ENCODE measurements around the gene CARNS1. TPM values are rescaled to one million over a fixed set of nuclear protein-coding genes. Genes with fewer than 3 reads are reported as not detected.

The CARNS1 gene
- total RNA-seq, 4 donors from 2014 or later = 0.21 to 0.94 (median 0.74) TPM

DNA sequence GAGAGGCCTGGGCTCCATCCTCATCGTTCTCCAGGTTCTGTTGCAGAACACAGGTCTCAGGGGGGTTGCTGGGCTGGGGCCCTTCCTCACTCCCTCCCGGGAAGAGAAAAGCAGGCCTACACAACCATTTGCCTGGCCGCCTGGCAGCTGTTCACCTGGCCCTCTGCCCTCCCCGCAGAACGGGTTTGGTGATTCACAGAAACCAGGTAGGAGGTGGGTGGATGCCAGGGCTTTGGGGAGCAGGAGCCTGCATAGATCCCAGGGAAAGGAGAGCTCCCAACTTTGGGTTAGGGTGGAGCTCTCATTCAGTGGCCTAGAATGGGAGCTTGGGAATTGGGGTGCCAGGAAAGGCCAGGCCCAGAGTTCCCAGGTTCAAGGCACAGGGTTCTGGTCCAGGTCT, 52.6 kb downstream of the CARNS1 start:
- H3K36me3 ChIP-seq = no peaks in the 10 kb centered on the region
- WGBS = no CpG with 5 or more reads among the region's 5 CpGs
- peak in 1 of 2 donors; percentile 90 for DNase-seq (ENCODE audit: low spot score in 2 of 2)

DNA sequence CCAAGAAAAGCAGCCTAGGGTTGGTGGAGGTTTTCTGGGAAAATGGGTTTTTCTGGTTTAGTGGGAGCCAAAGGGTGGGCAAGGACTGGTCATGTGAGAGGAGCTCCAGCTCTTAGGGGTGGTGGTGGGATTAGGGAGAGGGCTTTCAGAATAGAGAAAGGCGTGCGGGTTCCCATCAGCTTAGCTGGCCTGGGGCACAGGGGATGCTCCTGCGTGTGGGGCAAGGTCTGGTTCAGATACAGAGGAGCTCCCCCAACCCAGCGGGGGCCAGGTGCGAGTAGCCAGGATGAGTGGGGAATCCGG, 52.9 kb downstream of the CARNS1 start:
- no peak for DNase-seq (ENCODE audit: low spot score in 2 of 2)
- TF ChIP-seq EP300 (IDR thresholded peaks at IDR 0.05) (no peak), POLR2AphosphoS5 (IDR thresholded peaks at IDR 0.05) (no peak), POLR2A (IDR thresholded peaks at IDR 0.05) (no peak)
- TF ChIP-seq, protein P1, sequence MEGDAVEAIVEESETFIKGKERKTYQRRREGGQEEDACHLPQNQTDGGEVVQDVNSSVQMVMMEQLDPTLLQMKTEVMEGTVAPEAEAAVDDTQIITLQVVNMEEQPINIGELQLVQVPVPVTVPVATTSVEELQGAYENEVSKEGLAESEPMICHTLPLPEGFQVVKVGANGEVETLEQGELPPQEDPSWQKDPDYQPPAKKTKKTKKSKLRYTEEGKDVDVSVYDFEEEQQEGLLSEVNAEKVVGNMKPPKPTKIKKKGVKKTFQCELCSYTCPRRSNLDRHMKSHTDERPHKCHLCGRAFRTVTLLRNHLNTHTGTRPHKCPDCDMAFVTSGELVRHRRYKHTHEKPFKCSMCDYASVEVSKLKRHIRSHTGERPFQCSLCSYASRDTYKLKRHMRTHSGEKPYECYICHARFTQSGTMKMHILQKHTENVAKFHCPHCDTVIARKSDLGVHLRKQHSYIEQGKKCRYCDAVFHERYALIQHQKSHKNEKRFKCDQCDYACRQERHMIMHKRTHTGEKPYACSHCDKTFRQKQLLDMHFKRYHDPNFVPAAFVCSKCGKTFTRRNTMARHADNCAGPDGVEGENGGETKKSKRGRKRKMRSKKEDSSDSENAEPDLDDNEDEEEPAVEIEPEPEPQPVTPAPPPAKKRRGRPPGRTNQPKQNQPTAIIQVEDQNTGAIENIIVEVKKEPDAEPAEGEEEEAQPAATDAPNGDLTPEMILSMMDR (IDR thresholded peaks at IDR 0.05) = no peak
- H3K4me3 ChIP-seq = peak overlapping the region; percentile 96
- no peaks in the 10 kb centered on the region for H3K27me3 ChIP-seq
- H3K4me1 ChIP-seq = peaks cover 55% of the 10 kb centered on the region
- H3K27ac ChIP-seq = peak overlapping the region; percentile 96
- H3K36me3 ChIP-seq = no peaks in the 10 kb centered on the region
- 2% methylated on average over 6 of the region's 6 CpGs for WGBS
- no peaks in the 10 kb centered on the region for H3K9me3 ChIP-seq

More for the DNA sequence above, 52.6 kb downstream of the CARNS1 start:
- H3K4me3 ChIP-seq = peak overlapping the region; percentile 96
- peak overlapping the region; percentile 96 for H3K27ac ChIP-seq
- peaks cover 58% of the 10 kb centered on the region for H3K4me1 ChIP-seq
- H3K9me3 ChIP-seq = no peaks in the 10 kb centered on the region
- H3K27me3 ChIP-seq = no peaks in the 10 kb centered on the region
- no peak for TF ChIP-seq POLR2A (IDR thresholded peaks at IDR 0.05)
- peak in 2 of 3 donors; percentile 23 to 27 for TF ChIP-seq POLR2AphosphoS5 (IDR thresholded peaks at IDR 0.05)
- TF ChIP-seq EP300 (IDR thresholded peaks at IDR 0.05) = no peak

DNA sequence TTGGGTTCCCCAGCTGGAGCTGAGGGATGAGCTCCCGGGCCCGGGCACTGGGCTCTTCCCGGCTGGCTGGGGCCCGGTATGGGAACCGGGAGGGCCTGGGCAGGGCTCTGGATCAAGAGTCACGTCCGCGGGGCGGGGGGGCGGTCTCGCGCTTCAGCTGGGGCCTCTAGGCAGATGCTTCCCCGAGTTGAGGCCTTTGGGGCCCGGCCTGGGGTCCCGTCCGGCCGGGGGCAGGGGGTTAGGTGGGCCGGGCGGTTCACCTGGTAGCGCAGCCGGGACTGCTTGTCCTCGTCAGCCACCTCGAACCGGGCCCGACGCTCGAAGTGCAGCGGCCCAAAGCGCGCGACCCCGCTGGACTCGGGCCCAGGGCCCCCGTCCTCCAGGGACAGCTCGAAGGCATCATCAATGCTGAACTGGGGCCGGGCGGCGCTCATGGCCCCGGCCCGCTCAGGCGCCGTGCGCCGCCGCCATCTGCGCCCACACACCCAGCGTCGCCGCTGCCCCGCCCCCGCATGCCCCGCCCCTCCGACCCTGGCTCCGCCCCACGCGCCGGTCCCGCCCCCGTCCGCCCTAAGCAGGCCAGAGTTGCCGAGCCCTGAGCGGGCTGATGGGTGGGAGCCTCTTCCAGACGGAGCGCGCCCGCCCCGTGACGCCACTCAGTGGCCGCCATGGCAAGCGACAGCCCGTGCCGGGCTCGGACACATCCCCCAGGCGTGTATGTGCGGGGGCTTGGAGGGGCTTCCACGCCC, 53.5 kb downstream of the CARNS1 start, which contains the start of gene TMEM134:
Gene TMEM134 (minus strand): TSS at position 493 of the 749 bp plus-strand sequence. CDS start 59 bp downstream, at position 434.
- Histone ChIP-seq H3K36me3 (no peaks in the 10 kb centered on the region), H3K4me1 (peaks cover 49% of the 10 kb centered on the region), H3K27ac (peak within 1 kb of the TSS; percentile 96), H3K27me3 (no peaks in the 10 kb centered on the region), H3K9me3 (no peaks in the 10 kb centered on the region), H3K4me3 (peak within 1 kb of the TSS; percentile 96)
- 2% methylated on average over 40 of the region's 76 CpGs for WGBS
- TF ChIP-seq POLR2AphosphoS5 (IDR thresholded peaks at IDR 0.05) (peak in 2 of 3 donors; percentile 64 to 83), POLR2A (IDR thresholded peaks at IDR 0.05) (peak in 1 of 2 donors; percentile 53), EP300 (IDR thresholded peaks at IDR 0.05) (no peak)
- TF ChIP-seq, protein P1 (IDR thresholded peaks at IDR 0.05) = peak in 1 of 2 donors; percentile 45
- peak; percentile 95 to 96 for DNase-seq (ENCODE audit: low spot score in 2 of 2)

DNA sequence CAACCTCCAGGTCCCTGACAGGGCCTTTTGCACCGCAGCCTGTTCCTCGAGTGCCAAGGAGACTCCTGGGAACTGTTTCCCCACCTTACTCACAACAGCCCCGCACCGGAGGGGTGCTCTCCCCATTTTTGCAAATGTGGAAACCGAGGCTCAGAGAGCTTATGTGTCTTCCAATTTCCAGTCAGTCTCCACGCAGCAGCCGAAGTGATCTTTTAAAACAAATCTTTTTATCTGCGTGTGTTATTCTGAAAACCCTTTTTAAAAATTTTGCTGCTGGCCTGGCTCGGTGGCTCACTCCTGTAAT, 54.0 kb downstream of the CARNS1 start:
- no peaks in the 10 kb centered on the region for H3K9me3 ChIP-seq
- TF ChIP-seq EP300 (IDR thresholded peaks at IDR 0.05) (no peak), POLR2A (IDR thresholded peaks at IDR 0.05) (no peak), POLR2AphosphoS5 (IDR thresholded peaks at IDR 0.05) (no peak)
- TF ChIP-seq, protein P1 (IDR thresholded peaks at IDR 0.05) = no peak
- peak overlapping the region; percentile 96 for H3K27ac ChIP-seq
- H3K27me3 ChIP-seq = no peaks in the 10 kb centered on the region
- whole genome bisulfite sequencing = 7% methylated on average over 9 of the region's 9 CpGs
- no peaks in the 10 kb centered on the region for H3K36me3 ChIP-seq
- no peak for DNase-seq (ENCODE audit: low spot score in 2 of 2)
- peak overlapping the region; percentile 96 for H3K4me3 ChIP-seq
- H3K4me1 ChIP-seq = peaks cover 44% of the 10 kb centered on the region

DNA sequence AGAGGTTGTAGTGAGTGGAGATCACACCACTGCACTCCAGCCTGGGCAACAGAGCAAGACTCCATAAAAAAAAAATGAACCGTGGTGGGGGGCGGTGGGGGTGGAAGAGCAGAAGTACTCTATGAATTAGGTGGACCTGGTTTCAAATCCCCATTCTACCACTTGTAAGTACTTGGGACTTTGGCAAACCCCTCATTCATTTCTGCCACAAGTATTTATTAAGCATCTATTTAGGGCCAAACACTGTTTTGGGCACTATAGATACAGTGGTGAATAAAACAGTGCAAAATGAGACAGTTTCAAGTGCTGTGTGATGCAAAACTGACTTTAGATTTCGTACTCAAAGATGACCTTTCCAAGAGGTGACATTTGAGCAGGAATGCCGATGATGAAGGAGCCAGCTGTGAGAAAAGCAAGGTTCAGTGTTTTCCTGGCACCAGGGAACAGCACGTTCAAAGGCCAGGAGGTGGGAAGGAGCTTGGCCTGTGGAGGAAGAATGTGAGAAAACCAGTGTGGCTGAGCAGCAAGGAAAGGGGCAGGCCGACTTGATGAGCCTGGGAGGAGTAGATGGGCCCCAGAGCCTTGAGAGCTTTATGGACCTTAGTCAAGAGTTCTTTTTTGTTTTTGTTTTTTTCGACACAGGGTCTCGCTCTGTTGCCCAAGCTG, 55.0 kb downstream of the CARNS1 start:
- Histone ChIP-seq H3K9me3 (no peaks in the 10 kb centered on the region), H3K4me3 (no peak overlapping the region), H3K27ac (no peak overlapping the region), H3K4me1 (peaks cover 35% of the 10 kb centered on the region), H3K27me3 (no peaks in the 10 kb centered on the region), H3K36me3 (no peaks in the 10 kb centered on the region)
- 79% methylated on average over 8 of the region's 8 CpGs for WGBS
- no peak for TF ChIP-seq POLR2AphosphoS5 (IDR thresholded peaks at IDR 0.05)
- TF ChIP-seq, protein P1 (IDR thresholded peaks at IDR 0.05) = no peak
- no peak for DNase-seq (ENCODE audit: low spot score in 2 of 2)
